Loucy (cell line): ENCODE measurements around the gene CYFIP2.

ENCODE experiments used
- EZH2phosphoT487 ChIP-seq: fragments of 200-600 bp; IDR thresholded peaks from 2 replicates; pipeline ENCODE4 v1.6.1; 2018; ENCODE audit warnings: antibody characterized with exemption, mild to moderate bottlenecking, moderate library complexity, borderline replicate concordance
- TF ChIP-seq, protein P1 (sequence below): fragments of 200-600 bp; sonication (generic); conservative IDR thresholded peaks from 2 replicates; pipeline ENCODE4 v1.5.1; 2014; ENCODE audit warnings: mild to moderate bottlenecking, antibody characterized with exemption, low read length

DNA sequence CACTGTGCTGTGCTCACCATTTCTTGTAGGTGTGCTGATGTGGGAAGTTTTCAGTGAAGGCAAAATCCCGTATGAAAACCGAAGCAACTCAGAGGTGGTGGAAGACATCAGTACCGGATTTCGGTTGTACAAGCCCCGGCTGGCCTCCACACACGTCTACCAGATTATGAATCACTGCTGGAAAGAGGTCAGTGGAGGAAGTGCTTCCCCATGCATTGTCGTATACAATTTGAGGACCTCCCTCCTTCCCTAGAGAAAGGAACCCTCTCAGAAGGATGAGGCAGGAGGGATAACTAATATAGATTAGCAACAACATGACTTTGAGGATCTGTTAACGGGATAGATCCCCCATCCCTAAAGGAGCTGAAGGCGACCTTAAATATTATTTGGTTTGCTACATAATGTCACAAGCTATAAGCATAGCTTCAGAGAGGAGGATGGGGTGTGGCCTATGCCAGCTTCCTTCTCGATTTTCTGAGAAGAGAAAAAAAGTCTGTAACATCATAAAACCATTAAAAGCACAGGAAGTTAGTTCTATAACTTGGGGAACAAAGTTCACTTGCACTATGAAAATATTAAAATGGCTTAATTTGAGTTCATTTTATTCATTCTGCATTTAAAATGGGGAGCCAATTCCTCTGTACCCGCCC is 17.0 kb upstream of the CYFIP2 start:
- TF ChIP-seq, protein P1, sequence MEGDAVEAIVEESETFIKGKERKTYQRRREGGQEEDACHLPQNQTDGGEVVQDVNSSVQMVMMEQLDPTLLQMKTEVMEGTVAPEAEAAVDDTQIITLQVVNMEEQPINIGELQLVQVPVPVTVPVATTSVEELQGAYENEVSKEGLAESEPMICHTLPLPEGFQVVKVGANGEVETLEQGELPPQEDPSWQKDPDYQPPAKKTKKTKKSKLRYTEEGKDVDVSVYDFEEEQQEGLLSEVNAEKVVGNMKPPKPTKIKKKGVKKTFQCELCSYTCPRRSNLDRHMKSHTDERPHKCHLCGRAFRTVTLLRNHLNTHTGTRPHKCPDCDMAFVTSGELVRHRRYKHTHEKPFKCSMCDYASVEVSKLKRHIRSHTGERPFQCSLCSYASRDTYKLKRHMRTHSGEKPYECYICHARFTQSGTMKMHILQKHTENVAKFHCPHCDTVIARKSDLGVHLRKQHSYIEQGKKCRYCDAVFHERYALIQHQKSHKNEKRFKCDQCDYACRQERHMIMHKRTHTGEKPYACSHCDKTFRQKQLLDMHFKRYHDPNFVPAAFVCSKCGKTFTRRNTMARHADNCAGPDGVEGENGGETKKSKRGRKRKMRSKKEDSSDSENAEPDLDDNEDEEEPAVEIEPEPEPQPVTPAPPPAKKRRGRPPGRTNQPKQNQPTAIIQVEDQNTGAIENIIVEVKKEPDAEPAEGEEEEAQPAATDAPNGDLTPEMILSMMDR = no peak
- no peak for TF ChIP-seq EZH2phosphoT487
